K562 (cell line): ENCODE data around the gene MEST. TPM values are rescaled to one million over a fixed set of nuclear protein-coding genes. Genes with fewer than 3 reads are reported as not detected.
A peak's percentile ranks its signal among the peaks of the same experiment; 100 is the strongest.

Source experiments
- FOS ChIP-seq: IDR thresholded peaks from 3 replicates; pipeline ENCODE4 v1.6.1; 2011; ENCODE audit not compliant: insufficient read length; ENCODE audit errors: extremely low read depth
- MYNN ChIP-seq, 2 experiments: sonication (generic); formaldehyde crosslinking in 1 of 2; IDR thresholded peaks; 2 replicates each; pipeline versions ENCODE4 v1.5.0 to v1.6.1; 2016 to 2020; ENCODE audit warnings: antibody characterized with exemption in 1 of 2, missing genetic modification reagents in 1 of 2
- POLR2AphosphoS5 ChIP-seq: IDR thresholded peaks from 2 replicates; pipeline ENCODE4 v1.6.1; 2011; ENCODE audit warnings: mild to moderate bottlenecking, low read depth, low read length, moderate library complexity; ENCODE audit not compliant: control insufficient read depth, insufficient read depth
- RBFOX2 ChIP-seq: fragments of 200-400 bp; formaldehyde crosslinking; IDR thresholded peaks from 2 replicates; pipeline ENCODE4 v1.6.1; 2017; ENCODE audit warnings: low read depth, mild to moderate bottlenecking, low read length, moderate library complexity
- RCOR1 ChIP-seq, 2 experiments: IDR thresholded peaks; 2 replicates each; pipeline ENCODE4 v1.6.1; 2012; ENCODE audit warnings: low read depth in 2 of 2, low read length in 2 of 2, borderline replicate concordance in 1 of 2, improper control_type of control experiment in 1 of 2
- SMARCE1 ChIP-seq: fragments of 450-650 bp; IDR thresholded peaks from 2 replicates; pipeline ENCODE4 v1.7.1; 2016; ENCODE audit warnings: mild to moderate bottlenecking
- TAF15 ChIP-seq: fragments of 200-400 bp; formaldehyde crosslinking; IDR thresholded peaks from 2 replicates; pipeline ENCODE4 v1.6.1; 2017; ENCODE audit warnings: mild to moderate bottlenecking, low read depth, low read length, moderate library complexity
- ZFP91 ChIP-seq: sonication (generic); formaldehyde crosslinking; IDR thresholded peaks from 2 replicates; pipeline ENCODE4 v1.8.0; 2022; ENCODE audit warnings: mild to moderate bottlenecking, missing genetic modification reagents
- ZNF408 ChIP-seq: fragments of 250-450 bp; sonication (Bioruptor Pico); IDR thresholded peaks from 2 replicates; pipeline ENCODE4 v1.4.0; 2020; ENCODE audit warnings: low read depth, mild to moderate bottlenecking, moderate library complexity
- ZNF644 ChIP-seq: fragments of 200-800 bp; sonication (Bioruptor generic); IDR thresholded peaks from 2 replicates; pipeline ENCODE4 v1.6.1; 2016; ENCODE audit warnings: low read depth, missing genetic modification characterization, missing compliant biosample characterization
- polyA plus RNA-seq, 8 experiments: library from polyadenylated mRNA; depleted of rRNA in 4 of 8; stranded (reverse) in 5 of 8; unstranded in 3 of 8; fragments of >200 nt; fragmentation: Nextera tagmentation in 2 of 8; fragmentation: Illumina TruSeq in 1 of 8; extraction: Ambion mirVana in 2 of 8; extraction: Trizol in 1 of 8; gene quantifications; 2 replicates each; pipeline versions ENCODE4 v1.2.1 to v1.2.3, GENCODE V29; 2011 to 2014; ENCODE audit warnings: inconsistent platforms in 1 of 8, missing spikeins in 1 of 8
- total RNA-seq, 7 experiments: library from RNA; depleted of rRNA in 6 of 7; stranded (reverse); fragments of >200 nt in 6 of 7; fragmentation: Illumina TruSeq in 2 of 7; extraction: Trizol in 2 of 7; gene quantifications; 2 replicates each; pipeline versions ENCODE4 v1.2.1 to v1.2.3, GENCODE V29; 2011 to 2021; ENCODE audit warnings: low replicate concordance in 1 of 7
- TF ChIP-seq, protein P1 (sequence below): fragments of 200-600 bp; sonication (generic); IDR thresholded peaks from one replicate; pipeline ENCODE4 v1.6.1; 2012; ENCODE audit warnings: mild to moderate bottlenecking, low read depth, low read length, inconsistent platforms
- TF ChIP-seq, protein P2 (sequence below), 2 experiments: fragments of 250-450 bp in 1 of 2; fragments of 450-650 bp in 1 of 2; sonication (Bioruptor Pico) in 1 of 2; IDR thresholded peaks; 2 replicates each; pipeline versions ENCODE4 v1.6.1 to v1.8.0; 2016 to 2021; ENCODE audit warnings: mild to moderate bottlenecking in 2 of 2, moderate library complexity in 2 of 2, missing compliant biosample characterization in 1 of 2, missing genetic modification characterization in 1 of 2

The MEST gene
- total and polyA plus RNA-seq, 9 of the 15 experiments (the other 6 are each of a cell fraction or from before 2014, with no cell fraction given): 0.04 to 0.74 (median 0.36) TPM; not detected in 1

DNA sequence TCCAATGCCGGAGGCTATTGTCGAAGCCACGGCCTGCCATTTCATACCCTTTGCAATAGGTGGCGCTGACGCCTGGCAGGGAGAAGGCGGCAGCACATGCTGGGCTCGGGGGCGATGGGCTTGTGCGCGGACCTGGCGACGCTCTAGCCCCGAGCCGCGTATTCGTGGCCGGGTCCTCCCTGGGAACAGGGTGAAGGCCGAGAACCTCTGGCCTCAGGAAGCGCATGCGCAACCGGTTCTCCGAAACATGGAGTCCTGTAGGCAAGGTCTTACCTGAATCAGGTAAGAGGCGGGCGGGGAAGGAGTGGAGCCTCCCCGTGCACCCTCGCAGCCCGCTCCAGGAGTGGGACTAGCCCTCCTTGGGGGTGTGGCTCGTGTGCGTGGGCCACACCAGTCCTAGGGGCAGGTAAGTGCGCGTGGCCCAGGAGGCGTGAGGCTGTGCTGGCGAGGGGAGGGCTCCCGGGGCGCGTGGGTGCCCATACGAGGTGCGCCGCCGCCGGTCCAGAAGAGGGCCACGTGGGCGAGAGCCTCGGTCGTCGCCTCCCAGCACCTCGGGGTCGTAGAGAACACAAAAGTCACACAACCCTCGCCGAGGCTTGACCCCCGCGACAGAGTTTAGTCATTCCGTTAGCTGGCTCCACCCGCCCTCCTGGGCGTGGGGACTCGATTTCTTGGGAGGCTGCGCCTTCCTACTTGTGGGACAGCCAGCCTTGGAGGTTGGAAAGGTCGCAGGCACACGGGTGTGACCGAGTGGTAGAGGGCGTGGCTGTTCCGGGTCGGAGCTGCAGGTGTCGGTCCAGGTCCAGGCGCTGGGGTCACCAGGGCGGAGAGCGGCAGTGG lies 5.6 kb upstream of the MEST start (continued):
- TF ChIP-seq, protein P1, sequence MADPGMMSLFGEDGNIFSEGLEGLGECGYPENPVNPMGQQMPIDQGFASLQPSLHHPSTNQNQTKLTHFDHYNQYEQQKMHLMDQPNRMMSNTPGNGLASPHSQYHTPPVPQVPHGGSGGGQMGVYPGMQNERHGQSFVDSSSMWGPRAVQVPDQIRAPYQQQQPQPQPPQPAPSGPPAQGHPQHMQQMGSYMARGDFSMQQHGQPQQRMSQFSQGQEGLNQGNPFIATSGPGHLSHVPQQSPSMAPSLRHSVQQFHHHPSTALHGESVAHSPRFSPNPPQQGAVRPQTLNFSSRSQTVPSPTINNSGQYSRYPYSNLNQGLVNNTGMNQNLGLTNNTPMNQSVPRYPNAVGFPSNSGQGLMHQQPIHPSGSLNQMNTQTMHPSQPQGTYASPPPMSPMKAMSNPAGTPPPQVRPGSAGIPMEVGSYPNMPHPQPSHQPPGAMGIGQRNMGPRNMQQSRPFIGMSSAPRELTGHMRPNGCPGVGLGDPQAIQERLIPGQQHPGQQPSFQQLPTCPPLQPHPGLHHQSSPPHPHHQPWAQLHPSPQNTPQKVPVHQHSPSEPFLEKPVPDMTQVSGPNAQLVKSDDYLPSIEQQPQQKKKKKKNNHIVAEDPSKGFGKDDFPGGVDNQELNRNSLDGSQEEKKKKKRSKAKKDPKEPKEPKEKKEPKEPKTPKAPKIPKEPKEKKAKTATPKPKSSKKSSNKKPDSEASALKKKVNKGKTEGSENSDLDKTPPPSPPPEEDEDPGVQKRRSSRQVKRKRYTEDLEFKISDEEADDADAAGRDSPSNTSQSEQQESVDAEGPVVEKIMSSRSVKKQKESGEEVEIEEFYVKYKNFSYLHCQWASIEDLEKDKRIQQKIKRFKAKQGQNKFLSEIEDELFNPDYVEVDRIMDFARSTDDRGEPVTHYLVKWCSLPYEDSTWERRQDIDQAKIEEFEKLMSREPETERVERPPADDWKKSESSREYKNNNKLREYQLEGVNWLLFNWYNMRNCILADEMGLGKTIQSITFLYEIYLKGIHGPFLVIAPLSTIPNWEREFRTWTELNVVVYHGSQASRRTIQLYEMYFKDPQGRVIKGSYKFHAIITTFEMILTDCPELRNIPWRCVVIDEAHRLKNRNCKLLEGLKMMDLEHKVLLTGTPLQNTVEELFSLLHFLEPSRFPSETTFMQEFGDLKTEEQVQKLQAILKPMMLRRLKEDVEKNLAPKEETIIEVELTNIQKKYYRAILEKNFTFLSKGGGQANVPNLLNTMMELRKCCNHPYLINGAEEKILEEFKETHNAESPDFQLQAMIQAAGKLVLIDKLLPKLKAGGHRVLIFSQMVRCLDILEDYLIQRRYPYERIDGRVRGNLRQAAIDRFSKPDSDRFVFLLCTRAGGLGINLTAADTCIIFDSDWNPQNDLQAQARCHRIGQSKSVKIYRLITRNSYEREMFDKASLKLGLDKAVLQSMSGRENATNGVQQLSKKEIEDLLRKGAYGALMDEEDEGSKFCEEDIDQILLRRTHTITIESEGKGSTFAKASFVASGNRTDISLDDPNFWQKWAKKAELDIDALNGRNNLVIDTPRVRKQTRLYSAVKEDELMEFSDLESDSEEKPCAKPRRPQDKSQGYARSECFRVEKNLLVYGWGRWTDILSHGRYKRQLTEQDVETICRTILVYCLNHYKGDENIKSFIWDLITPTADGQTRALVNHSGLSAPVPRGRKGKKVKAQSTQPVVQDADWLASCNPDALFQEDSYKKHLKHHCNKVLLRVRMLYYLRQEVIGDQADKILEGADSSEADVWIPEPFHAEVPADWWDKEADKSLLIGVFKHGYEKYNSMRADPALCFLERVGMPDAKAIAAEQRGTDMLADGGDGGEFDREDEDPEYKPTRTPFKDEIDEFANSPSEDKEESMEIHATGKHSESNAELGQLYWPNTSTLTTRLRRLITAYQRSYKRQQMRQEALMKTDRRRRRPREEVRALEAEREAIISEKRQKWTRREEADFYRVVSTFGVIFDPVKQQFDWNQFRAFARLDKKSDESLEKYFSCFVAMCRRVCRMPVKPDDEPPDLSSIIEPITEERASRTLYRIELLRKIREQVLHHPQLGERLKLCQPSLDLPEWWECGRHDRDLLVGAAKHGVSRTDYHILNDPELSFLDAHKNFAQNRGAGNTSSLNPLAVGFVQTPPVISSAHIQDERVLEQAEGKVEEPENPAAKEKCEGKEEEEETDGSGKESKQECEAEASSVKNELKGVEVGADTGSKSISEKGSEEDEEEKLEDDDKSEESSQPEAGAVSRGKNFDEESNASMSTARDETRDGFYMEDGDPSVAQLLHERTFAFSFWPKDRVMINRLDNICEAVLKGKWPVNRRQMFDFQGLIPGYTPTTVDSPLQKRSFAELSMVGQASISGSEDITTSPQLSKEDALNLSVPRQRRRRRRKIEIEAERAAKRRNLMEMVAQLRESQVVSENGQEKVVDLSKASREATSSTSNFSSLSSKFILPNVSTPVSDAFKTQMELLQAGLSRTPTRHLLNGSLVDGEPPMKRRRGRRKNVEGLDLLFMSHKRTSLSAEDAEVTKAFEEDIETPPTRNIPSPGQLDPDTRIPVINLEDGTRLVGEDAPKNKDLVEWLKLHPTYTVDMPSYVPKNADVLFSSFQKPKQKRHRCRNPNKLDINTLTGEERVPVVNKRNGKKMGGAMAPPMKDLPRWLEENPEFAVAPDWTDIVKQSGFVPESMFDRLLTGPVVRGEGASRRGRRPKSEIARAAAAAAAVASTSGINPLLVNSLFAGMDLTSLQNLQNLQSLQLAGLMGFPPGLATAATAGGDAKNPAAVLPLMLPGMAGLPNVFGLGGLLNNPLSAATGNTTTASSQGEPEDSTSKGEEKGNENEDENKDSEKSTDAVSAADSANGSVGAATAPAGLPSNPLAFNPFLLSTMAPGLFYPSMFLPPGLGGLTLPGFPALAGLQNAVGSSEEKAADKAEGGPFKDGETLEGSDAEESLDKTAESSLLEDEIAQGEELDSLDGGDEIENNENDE: no peak
- no peak for TF ChIP-seq RCOR1 (IDR thresholded peaks at IDR 0.05; ENCODE audit: borderline replicate concordance in 1 of 2, low read depth in 2 of 2, low read length in 2 of 2)
- TF ChIP-seq FOS: no peak
- TF ChIP-seq POLR2AphosphoS5: no peak
- TF ChIP-seq, protein P2, sequence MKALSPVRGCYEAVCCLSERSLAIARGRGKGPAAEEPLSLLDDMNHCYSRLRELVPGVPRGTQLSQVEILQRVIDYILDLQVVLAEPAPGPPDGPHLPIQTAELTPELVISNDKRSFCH (CRISPR knock-in tag; IDR thresholded peaks at IDR 0.05): no peak
- TF ChIP-seq, protein P2 (tag; IDR thresholded peaks at IDR 0.05): 0 out of 2 replicates have a peak, but pooled peaks have one; percentile 30
- TF ChIP-seq SMARCE1: no peak
- TF ChIP-seq MYNN (IDR thresholded peaks at IDR 0.05): no peak
- no peak for TF ChIP-seq MYNN (CRISPR knock-in tag; IDR thresholded peaks at IDR 0.05)
- no peak for TF ChIP-seq ZNF408 (CRISPR knock-in tag)
- no peak for TF ChIP-seq ZNF644 (tag)
- TF ChIP-seq ZFP91: peak; percentile 27; the same call in 1 of the 2 replicates
- TF ChIP-seq TAF15: no peak
- no peak for TF ChIP-seq RBFOX2
